ENCODE data around the gene EVPL.

Gene EVPL

DNA sequence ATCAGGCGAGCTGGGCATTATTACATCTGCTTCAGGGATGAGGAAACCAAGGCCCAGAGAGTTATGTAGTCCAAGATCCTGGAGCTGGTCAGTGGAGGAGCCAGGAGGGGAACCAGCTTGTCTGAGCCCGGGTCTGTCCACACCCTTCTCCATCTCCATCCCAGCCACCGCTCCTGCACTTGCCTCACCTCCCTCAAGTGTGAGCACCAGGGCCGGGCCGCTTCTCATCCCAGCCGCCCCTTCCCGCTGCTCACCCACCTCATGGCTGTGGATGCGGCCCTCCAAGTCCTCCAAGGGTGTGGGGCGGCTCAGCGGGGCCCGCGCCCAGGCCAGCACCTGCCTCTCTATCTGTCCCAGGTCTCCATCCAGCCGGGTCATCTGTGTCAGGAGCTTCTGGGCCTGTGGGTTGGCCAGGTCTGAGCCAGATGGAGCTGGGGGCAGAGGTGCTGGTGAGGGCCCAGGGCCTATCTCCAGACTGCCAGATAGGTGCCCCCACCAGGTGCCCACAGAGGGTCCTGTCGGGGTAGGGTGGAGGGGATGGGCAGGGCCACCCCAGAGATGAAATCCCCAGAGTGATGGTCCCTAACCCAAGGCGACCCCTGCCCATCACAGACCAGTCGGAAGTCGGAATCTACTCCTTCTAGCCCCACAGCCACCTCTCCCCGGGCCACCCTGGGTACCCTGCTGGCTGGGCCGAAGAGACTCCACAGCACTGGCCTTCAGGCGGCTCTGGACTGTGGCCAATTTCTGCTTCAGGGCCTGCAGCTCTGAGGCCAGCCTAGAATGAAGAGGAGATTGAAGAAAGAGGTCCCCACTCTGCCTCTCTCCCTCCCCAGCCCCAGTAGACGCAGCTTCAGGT lies 9.4 kb downstream of the EVPL start:
- Histone ChIP-seq H2BK5ac (ENCODE audit: low read depth, low read length, poor library complexity, severe bottlenecking) (no peak overlapping the region), H2BK15ac (ENCODE audit: low read depth, poor library complexity, severe bottlenecking) (no peak overlapping the region), H3K4me1 (ENCODE audit: control insufficient read depth, insufficient read depth, low read depth, low read length) (peaks cover 23% of the 10 kb centered on the region), H2BK120ac (ENCODE audit: low read depth, low read length) (no peak overlapping the region), H3K79me1 (replicated peaks; ENCODE audit: low read length, poor library complexity, severe bottlenecking) (no peaks in the 10 kb centered on the region), H3K23ac (ENCODE audit: low read length in 2 of 2) (no peak overlapping the region), H3K27ac (ENCODE audit: low read length, poor library complexity, severe bottlenecking) (no peak overlapping the region), H4K8ac (ENCODE audit: low read length) (no peak overlapping the region), H3K9me3 (ENCODE audit: control insufficient read depth, low read length) (no peaks in the 10 kb centered on the region), H2AFZ (ENCODE audit: low read depth, low read length) (no peak overlapping the region), H3K27me3 (ENCODE audit: control insufficient read depth in 1 of 2, insufficient read depth in 1 of 2, low read length in 2 of 2) (peaks cover 0 to 66% of the 10 kb centered on the region in 2 experiments), H3K9ac (ENCODE audit: low read length) (no peak overlapping the region), H4K91ac (ENCODE audit: low read length) (no peak overlapping the region), H3K14ac (ENCODE audit: low read length in 2 of 2) (no peak overlapping the region), H3K36me3 (ENCODE audit: control insufficient read depth in 1 of 2, insufficient read depth in 2 of 2, low read depth in 1 of 2, low read length in 2 of 2) (no peaks in the 10 kb centered on the region), H3K18ac (ENCODE audit: low read depth in 1 of 2, low read length in 2 of 2) (no peak overlapping the region), H3K4ac (ENCODE audit: low read depth in 1 of 2, low read length in 2 of 2) (no peak overlapping the region), H3K4me3 (ENCODE audit: insufficient read depth in 1 of 2, low read depth in 1 of 2, low read length in 2 of 2) (no peak overlapping the region), H2BK12ac (ENCODE audit: low read length in 2 of 2) (no peak overlapping the region), H2AK5ac (ENCODE audit: low read length, severe bottlenecking) (no peak overlapping the region), H3K4me2 (ENCODE audit: low read length, poor library complexity, severe bottlenecking) (no peak overlapping the region)
- WGBS, result 89% methylated on average over 20 of the region's 21 CpGs
- no peak for DNase-seq

DNA sequence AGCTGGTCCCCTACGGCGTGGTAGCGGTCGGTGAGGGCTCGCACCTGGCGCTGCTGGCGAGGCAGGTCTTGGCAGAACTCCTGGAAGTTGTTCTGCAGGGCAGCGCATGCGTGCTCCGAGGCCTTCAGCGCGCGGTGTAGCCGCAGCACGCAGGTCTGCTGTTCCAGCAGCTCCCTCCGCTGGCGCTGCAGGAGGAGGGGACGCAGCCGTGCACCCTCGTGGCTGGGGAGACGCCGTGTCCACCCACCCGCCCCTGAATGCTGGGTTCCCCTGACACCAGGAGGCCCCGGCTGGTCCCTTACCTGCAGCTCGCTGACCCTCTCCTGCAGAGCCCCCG lies 12.2 kb downstream of the EVPL start:
- Histone ChIP-seq H3K23ac (ENCODE audit: low read length in 2 of 2) (no peak overlapping the region), H3K4me3 (ENCODE audit: insufficient read depth in 1 of 2, low read depth in 1 of 2, low read length in 2 of 2) (no peak overlapping the region), H3K18ac (ENCODE audit: low read depth in 1 of 2, low read length in 2 of 2) (no peak overlapping the region), H3K9ac (ENCODE audit: low read length) (no peak overlapping the region), H2AK5ac (ENCODE audit: low read length, severe bottlenecking) (no peak overlapping the region), H2BK120ac (ENCODE audit: low read depth, low read length) (no peak overlapping the region), H3K27ac (ENCODE audit: low read length, poor library complexity, severe bottlenecking) (no peak overlapping the region), H2BK15ac (ENCODE audit: low read depth, poor library complexity, severe bottlenecking) (no peak overlapping the region), H4K8ac (ENCODE audit: low read length) (no peak overlapping the region), H3K27me3 (ENCODE audit: control insufficient read depth in 1 of 2, insufficient read depth in 1 of 2, low read length in 2 of 2) (peaks cover 0 to 64% of the 10 kb centered on the region in 2 experiments), H3K79me1 (replicated peaks; ENCODE audit: low read length, poor library complexity, severe bottlenecking) (no peaks in the 10 kb centered on the region), H4K91ac (ENCODE audit: low read length) (no peak overlapping the region), H2BK5ac (ENCODE audit: low read depth, low read length, poor library complexity, severe bottlenecking) (no peak overlapping the region), H3K4me2 (ENCODE audit: low read length, poor library complexity, severe bottlenecking) (no peak overlapping the region), H2BK12ac (ENCODE audit: low read length in 2 of 2) (no peak overlapping the region), H3K36me3 (ENCODE audit: control insufficient read depth in 1 of 2, insufficient read depth in 2 of 2, low read depth in 1 of 2, low read length in 2 of 2) (no peaks in the 10 kb centered on the region), H3K4me1 (ENCODE audit: control insufficient read depth, insufficient read depth, low read depth, low read length) (peaks cover 21% of the 10 kb centered on the region), H3K9me3 (ENCODE audit: control insufficient read depth, low read length) (no peaks in the 10 kb centered on the region), H2AFZ (ENCODE audit: low read depth, low read length) (no peak overlapping the region), H3K4ac (ENCODE audit: low read depth in 1 of 2, low read length in 2 of 2) (no peak overlapping the region), H3K14ac (ENCODE audit: low read length in 2 of 2) (no peak overlapping the region)
- WGBS, result 88% methylated on average over 26 of the region's 26 CpGs
- no peak for DNase-seq

DNA sequence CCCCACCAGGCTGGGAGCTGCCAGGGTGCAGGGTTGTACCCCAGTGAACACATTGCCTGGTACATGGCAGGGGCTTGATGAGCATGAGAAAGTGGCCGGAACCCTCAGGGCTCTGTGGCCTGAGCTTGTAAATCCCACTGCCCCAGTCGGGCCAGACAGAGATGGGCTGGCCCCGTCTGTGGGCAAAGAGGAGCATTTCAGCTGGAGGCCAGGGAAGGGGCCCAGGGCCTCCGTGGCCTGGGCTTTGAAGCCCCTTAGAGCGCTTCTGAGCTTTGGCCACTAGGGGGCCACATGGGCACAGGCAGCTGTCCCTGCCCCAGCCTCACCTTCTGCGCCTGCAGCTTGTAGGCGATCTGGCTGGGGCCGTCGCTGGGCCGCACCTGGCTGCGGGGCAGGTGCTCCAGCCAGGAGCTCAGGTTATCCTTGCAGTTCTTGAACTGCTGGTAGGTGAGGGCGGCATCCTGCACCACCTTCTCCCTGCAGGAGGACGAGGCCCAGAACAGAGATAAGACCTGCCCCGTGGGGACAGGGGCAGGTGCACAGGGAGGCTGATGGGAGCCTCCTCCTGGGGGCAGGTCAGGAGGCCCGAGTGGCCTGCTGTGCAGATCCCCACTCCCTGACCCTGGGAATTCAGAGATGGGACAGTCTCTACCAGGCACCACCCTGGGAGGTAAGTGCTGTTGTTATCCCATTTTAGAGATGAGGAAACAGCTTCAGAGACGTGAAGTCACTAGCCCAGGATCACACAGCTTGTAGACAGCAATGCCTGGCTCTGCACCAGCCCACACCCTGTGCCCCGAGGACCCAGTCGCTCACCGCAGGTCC lies 12.8 kb downstream of the EVPL start:
- H2AFZ ChIP-seq (ENCODE audit: low read depth, low read length), result no peak overlapping the region
- no peak overlapping the region for H3K18ac ChIP-seq (ENCODE audit: low read depth in 1 of 2, low read length in 2 of 2)
- H4K91ac ChIP-seq (ENCODE audit: low read length), result no peak overlapping the region
- 26% methylated on average over 19 of the region's 19 CpGs for WGBS
- peak overlapping the region; percentile 20 for H2AK5ac ChIP-seq (ENCODE audit: low read length, severe bottlenecking)
- H3K79me1 ChIP-seq (replicated peaks; ENCODE audit: low read length, poor library complexity, severe bottlenecking), result no peaks in the 10 kb centered on the region
- no peak overlapping the region for H2BK5ac ChIP-seq (ENCODE audit: low read depth, low read length, poor library complexity, severe bottlenecking)
- H3K9ac ChIP-seq (ENCODE audit: low read length), result no peak overlapping the region
- no peak overlapping the region for H3K27ac ChIP-seq (ENCODE audit: low read length, poor library complexity, severe bottlenecking)
- H3K4ac ChIP-seq (ENCODE audit: low read depth in 1 of 2, low read length in 2 of 2), result no peak overlapping the region
- no peak overlapping the region for H3K23ac ChIP-seq (ENCODE audit: low read length in 2 of 2)
- H2BK15ac ChIP-seq (ENCODE audit: low read depth, poor library complexity, severe bottlenecking), result no peak overlapping the region
- H3K4me2 ChIP-seq (ENCODE audit: low read length, poor library complexity, severe bottlenecking), result no peak overlapping the region
- H2BK120ac ChIP-seq (ENCODE audit: low read depth, low read length), result no peak overlapping the region
- H3K14ac ChIP-seq (ENCODE audit: low read length in 2 of 2), result peak overlapping the region in 1 of 2 experiments; percentile 57
- peaks cover 18% of the 10 kb centered on the region for H3K4me1 ChIP-seq (ENCODE audit: control insufficient read depth, insufficient read depth, low read depth, low read length)
- H2BK12ac ChIP-seq (ENCODE audit: low read length in 2 of 2), result peak overlapping the region in 1 of 2 experiments; percentile 8
- H3K27me3 ChIP-seq (ENCODE audit: control insufficient read depth in 1 of 2, insufficient read depth in 1 of 2, low read length in 2 of 2), result peaks cover 0 to 63% of the 10 kb centered on the region in 2 experiments
- peak; percentile 68 for DNase-seq
- no peak overlapping the region for H3K4me3 ChIP-seq (ENCODE audit: insufficient read depth in 1 of 2, low read depth in 1 of 2, low read length in 2 of 2)
- no peaks in the 10 kb centered on the region for H3K9me3 ChIP-seq (ENCODE audit: control insufficient read depth, low read length)
- H3K36me3 ChIP-seq (ENCODE audit: control insufficient read depth in 1 of 2, insufficient read depth in 2 of 2, low read depth in 1 of 2, low read length in 2 of 2), result no peaks in the 10 kb centered on the region
- H4K8ac ChIP-seq (ENCODE audit: low read length), result peak overlapping the region; percentile 80

GRCh38 chr17:76013377-76013932 lies 13.7 kb downstream of the EVPL start:
- Histone ChIP-seq H3K9me3 (ENCODE audit: control insufficient read depth, low read length) (no peaks in the 10 kb centered on the region), H3K79me1 (replicated peaks; ENCODE audit: low read length, poor library complexity, severe bottlenecking) (no peaks in the 10 kb centered on the region), H2BK5ac (ENCODE audit: low read depth, low read length, poor library complexity, severe bottlenecking) (no peak overlapping the region), H4K91ac (ENCODE audit: low read length) (peak overlapping the region; percentile 43), H4K8ac (ENCODE audit: low read length) (no peak overlapping the region), H3K4ac (ENCODE audit: low read depth in 1 of 2, low read length in 2 of 2) (no peak overlapping the region), H3K27ac (ENCODE audit: low read length, poor library complexity, severe bottlenecking) (no peak overlapping the region), H2BK15ac (ENCODE audit: low read depth, poor library complexity, severe bottlenecking) (no peak overlapping the region), H3K27me3 (ENCODE audit: control insufficient read depth in 1 of 2, insufficient read depth in 1 of 2, low read length in 2 of 2) (peaks cover 0 to 56% of the 10 kb centered on the region in 2 experiments), H3K4me2 (ENCODE audit: low read length, poor library complexity, severe bottlenecking) (no peak overlapping the region), H2BK12ac (ENCODE audit: low read length in 2 of 2) (no peak overlapping the region), H3K36me3 (ENCODE audit: control insufficient read depth in 1 of 2, insufficient read depth in 2 of 2, low read depth in 1 of 2, low read length in 2 of 2) (peaks cover 0 to under 1% of the 10 kb centered on the region in 2 experiments), H3K23ac (ENCODE audit: low read length in 2 of 2) (no peak overlapping the region), H2BK120ac (ENCODE audit: low read depth, low read length) (no peak overlapping the region), H3K18ac (ENCODE audit: low read depth in 1 of 2, low read length in 2 of 2) (no peak overlapping the region), H3K4me1 (ENCODE audit: control insufficient read depth, insufficient read depth, low read depth, low read length) (peaks cover 13% of the 10 kb centered on the region), H3K14ac (ENCODE audit: low read length in 2 of 2) (no peak overlapping the region), H2AFZ (ENCODE audit: low read depth, low read length) (no peak overlapping the region), H3K9ac (ENCODE audit: low read length) (no peak overlapping the region), H2AK5ac (ENCODE audit: low read length, severe bottlenecking) (peak overlapping the region; percentile 1), H3K4me3 (ENCODE audit: insufficient read depth in 1 of 2, low read depth in 1 of 2, low read length in 2 of 2) (no peak overlapping the region)
- peak; percentile 4 for DNase-seq
- WGBS, result 69% methylated on average over 15 of the region's 15 CpGs

All from mesenchymal stem cell (in vitro differentiated cells and primary cell).